T47D (cell line): ENCODE results near the gene COQ7.

Experiments
- DNase-seq, 2 experiments: peaks; one replicate each; pipeline versions ENCODE4 v3.0.0 to v3.0.0-alpha.2; 2011 to 2012; ENCODE audit warnings: low read depth in 1 of 2, low spot score in 1 of 2
- JUND ChIP-seq: IDR thresholded peaks from 2 replicates; pipeline ENCODE4 v1.6.1; 2012; ENCODE audit warnings: low read depth
- in situ Hi-C: cut with HindIII; loops from 2 replicates; pipeline ENCODE4 v1.10.0; 2016; ENCODE audit warnings: low sequenced_read_pairs, low pct_unique_long_range_greater_than_20kb

The COQ7 gene

GRCh38 chr16:19067349-19068236 lies at the start of gene COQ7:
Gene COQ7, plus strand, starts transcription at chr16:19067614. Its CDS starts 51 bp downstream, at chr16:19067665.
- TF ChIP-seq JUND = no peak
- DNase-seq = peak; percentile 77 to 100
- in situ Hi-C loops = no loop called here

DNA sequence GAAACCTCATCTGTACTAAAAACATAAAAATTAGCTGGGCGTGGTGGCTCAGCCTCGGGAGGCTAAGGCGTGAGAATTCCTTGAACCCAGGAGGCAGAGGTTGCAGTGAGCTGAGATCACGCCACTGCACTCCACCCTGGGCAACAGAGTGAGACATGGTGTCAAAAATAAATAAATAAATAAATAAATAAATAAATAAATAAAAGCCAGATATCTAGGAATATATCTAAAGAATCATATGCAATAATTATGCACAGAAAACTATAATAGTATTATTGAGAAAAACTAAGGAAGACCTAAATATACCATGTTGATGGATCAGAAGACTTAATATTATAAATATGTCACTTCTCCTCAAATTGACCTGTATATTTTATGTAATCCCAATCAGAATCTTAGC lies 46.7 kb upstream of the COQ7 start:
- DNase-seq = no peak
- in situ Hi-C loops = no loop called here
- no peak for TF ChIP-seq JUND

DNA sequence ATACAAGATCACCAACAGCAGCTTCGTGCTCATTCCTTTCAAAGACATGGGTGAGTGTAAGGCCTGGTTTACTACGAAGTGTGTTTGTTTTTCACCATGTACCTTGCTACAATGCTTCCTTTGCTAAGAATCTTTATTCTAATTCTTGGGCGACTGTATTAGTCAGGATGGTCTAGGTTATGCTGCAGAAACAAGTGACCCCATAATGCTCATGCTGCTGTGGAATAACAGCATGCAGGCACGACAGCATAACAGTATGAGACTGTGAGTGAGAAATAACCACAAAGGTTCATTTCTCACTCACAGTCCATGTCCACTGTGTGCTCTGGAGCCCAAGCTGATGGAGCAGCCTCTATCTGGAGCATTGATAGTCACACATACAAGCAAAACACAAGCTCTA lies 45.7 kb upstream of the COQ7 start:
- no peak for DNase-seq
- TF ChIP-seq JUND = no peak
- in situ Hi-C loops = no loop called here

GRCh38 chr16:19027416-19027815 lies 40.0 kb upstream of the COQ7 start:
- no peak for DNase-seq
- no peak for TF ChIP-seq JUND
- in situ Hi-C loops = no loop called here

DNA sequence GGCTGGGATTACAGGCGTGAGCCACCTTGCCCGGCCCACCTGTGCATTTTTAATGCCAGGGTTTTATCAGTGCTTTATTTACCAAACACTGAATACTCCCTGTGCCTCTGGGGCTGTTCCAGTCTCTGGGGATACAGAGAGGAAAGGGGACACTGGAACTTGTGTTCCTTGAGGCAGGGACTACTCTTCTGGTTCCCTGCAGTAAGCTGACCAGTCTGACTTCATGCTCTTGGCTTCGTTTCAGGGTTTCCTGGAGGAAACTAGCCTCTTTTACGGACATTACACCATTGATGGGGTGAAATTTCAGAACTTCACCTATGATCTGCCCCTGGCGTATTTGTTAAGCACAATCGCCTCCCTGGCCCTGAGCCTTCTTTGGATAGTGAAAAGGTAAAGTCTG lies 37.4 kb upstream of the COQ7 start:
- TF ChIP-seq JUND = no peak
- in situ Hi-C loops = no loop called here
- peak in 1 of 2 experiments; percentile 46 for DNase-seq

DNA sequence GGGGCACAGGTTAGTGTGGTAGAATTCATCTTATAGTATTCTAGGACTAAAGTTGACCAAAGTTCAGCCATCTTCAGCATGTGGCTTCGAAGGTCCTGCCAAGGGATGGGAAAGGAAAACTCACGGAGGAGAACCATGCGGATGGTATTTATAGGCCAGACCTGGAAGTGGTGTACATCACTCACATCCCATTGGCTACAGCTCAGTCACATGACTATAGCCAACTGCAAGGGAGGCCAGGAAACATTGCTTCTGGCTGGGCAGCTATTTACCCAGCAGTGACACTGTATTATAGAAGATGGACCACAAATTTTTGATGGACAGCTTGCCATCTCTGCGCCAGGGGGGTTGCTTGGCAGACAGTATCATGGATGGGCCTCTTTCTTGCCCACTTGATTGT lies 35.7 kb upstream of the COQ7 start:
- in situ Hi-C loops = no loop called here
- no peak for TF ChIP-seq JUND

GRCh38 chr16:19033761-19034160 lies 33.7 kb upstream of the COQ7 start:
- TF ChIP-seq JUND = no peak
- DNase-seq = no peak
- in situ Hi-C loops = no loop called here

More for the DNA sequence above, 35.7 kb upstream of the COQ7 start:
- no peak for DNase-seq

DNA sequence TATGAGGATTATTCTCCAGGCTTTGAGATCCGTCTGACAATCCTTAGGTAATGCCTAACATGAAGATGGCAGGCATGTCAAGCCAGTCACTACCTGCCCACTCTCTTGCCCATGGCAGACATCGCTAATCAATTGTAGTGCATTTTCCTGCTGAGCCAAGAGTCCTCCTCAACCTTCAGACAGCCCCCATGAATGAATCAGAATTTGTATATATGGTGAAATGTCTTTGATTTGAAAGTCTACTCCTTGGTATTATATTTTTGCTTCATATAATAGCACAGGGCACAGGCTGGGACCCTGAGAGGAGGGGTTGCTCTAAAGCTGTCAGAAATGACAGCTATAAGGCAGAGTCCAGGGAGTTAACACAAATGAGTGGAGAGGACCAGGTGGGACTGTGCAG lies 27.0 kb upstream of the COQ7 start:
- in situ Hi-C loops = no loop called here
- DNase-seq = no peak
- TF ChIP-seq JUND = no peak

GRCh38 chr16:19044769-19045168 lies 22.6 kb upstream of the COQ7 start:
- no peak for TF ChIP-seq JUND
- DNase-seq = no peak
- in situ Hi-C loops = no loop called here

DNA sequence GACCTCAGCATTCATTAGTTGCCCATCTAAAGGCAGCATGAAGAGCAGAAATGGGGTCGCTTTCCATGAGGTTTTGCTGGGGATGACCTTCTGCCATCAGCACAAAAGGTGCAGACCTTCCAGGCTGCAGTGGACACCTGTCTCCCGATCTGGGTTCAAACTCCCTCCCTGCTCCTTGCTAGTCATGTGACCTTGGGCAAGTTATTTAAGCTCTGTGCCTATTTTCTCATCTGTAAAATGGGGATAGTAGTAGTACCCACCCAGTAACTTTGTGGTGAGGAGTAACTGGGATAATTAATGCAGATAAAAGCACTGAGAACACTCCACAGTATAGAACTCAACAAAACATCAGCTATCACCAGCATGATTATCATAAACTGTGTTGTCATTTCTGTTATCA lies 21.4 kb upstream of the COQ7 start:
- in situ Hi-C loops = no loop called here
- DNase-seq = no peak
- TF ChIP-seq JUND = no peak

- in situ Hi-C loops = no loop called here
- no peak for DNase-seq
- TF ChIP-seq JUND = no peak
Measured at GRCh38 chr16:19062706-19063105, 4.7 kb upstream of the COQ7 start.

GRCh38 chr16:19066988-19067348 lies 446 bp upstream of the COQ7 start:
- no peak for DNase-seq
- TF ChIP-seq JUND = no peak
- in situ Hi-C loops = no loop called here

- DNase-seq = no peak
- no peak for TF ChIP-seq JUND
- in situ Hi-C loops = no loop called here
Measured at GRCh38 chr16:19068237-19068815, 912 bp downstream of the COQ7 start.
